Epithelial cell of esophagus (primary cell): ENCODE data around the gene UBE2O.

Experiments
- DNase-seq: peaks from one replicate; pipeline ENCODE4 v3.0.0; 2010; ENCODE audit warnings: low read depth
- H3K4me3 ChIP-seq: 2 replicates; pipeline ENCODE4 v1.5.1; 2011; ENCODE audit warnings: mild to moderate bottlenecking, low read length, control low read depth
- CTCF ChIP-seq: IDR thresholded peaks from 2 replicates; pipeline ENCODE4 v1.5.1; 2011; ENCODE audit warnings: low read depth, mild to moderate bottlenecking, low read length, control low read depth, inconsistent platforms; ENCODE audit not compliant: insufficient read depth; ENCODE audit errors: missing control alignments

Gene UBE2O

DNA sequence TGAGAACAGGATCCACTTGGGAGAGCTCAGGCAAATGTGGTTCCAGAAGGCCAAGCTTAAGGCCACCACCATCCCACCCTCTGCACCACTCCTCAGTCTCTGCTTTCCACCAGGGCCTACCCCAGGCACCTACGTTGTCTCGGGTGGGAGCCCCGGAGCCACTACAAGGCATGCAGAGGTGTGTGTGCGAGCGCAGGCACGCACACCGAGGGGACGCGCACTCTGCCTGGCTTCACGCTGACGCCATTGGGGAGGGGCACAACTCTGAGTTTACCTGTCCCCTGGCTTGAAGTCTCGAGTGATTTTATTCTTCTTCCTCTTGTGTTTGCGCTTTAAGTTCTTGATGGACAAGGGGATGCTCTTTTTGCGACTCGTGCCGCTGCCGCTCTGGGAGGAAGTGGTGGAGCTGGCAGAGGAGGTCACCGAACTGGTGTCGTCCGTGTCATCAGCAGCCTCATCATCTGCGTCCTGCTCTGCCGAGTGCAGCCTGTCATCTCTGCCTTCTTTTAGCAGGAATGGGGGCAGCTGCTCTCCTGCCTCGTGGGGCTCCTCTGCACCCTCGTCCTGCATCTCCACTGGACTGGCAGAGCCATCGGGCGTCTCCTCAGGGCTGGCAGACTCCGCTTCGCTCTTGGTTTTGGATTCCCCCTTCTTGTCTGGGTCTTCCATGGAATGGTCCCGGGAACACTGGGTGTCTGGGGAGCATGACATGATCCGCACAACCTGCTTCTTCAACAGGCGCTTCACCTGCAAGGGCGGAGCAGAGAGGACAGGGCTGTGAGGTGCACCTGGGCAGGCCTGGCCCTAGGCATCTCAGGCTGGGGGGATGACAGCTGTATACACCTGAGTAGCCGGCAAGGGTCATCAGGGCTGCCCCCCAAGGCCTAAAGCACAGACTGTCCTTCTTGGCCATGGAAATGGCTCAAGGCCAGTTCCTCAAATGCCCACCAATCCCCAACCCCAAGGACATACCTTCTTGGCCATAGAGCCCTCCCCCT, 53.5 kb downstream of the UBE2O start:
- no peak for DNase-seq
- H3K4me3 ChIP-seq, result no peak overlapping the region

GRCh38 chr17:76398523-76399174, 54.3 kb downstream of the UBE2O start:
- no peak for DNase-seq
- no peak overlapping the region for H3K4me3 ChIP-seq
- no peak for TF ChIP-seq CTCF

More for the DNA sequence above, 53.5 kb downstream of the UBE2O start:
- TF ChIP-seq CTCF, result no peak

GRCh38 chr17:76397687-76398522, 55.0 kb downstream of the UBE2O start:
- DNase-seq, result peak; percentile 88
- TF ChIP-seq CTCF, result peak; percentile 98
- H3K4me3 ChIP-seq, result no peak overlapping the region

DNA sequence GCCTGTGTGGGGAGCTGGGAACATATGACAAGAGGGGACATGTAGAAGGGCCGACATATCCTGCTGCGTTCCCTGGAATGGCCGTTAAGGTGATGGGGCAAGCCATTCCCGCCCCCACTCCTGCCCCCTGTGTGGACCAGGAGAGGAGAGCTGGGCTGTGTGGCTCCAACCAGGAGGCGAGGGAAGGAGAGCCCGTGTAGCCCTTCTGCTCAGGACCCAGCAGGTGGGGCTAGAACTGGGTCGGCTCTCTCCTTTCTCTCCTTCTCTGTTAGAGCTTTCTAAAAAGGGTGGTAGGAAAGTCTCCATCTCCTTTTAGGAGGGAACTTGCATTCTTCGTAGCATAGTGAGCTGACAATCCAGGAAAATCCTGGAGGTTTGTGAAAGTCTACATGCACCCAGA, 55.8 kb downstream of the UBE2O start:
- H3K4me3 ChIP-seq, result no peak overlapping the region
- TF ChIP-seq CTCF, result no peak
- no peak for DNase-seq

- H3K4me3 ChIP-seq, result no peak overlapping the region
- TF ChIP-seq CTCF, result no peak
- no peak for DNase-seq
Measured at GRCh38 chr17:76395980-76396379, 57.0 kb downstream of the UBE2O start.

DNA sequence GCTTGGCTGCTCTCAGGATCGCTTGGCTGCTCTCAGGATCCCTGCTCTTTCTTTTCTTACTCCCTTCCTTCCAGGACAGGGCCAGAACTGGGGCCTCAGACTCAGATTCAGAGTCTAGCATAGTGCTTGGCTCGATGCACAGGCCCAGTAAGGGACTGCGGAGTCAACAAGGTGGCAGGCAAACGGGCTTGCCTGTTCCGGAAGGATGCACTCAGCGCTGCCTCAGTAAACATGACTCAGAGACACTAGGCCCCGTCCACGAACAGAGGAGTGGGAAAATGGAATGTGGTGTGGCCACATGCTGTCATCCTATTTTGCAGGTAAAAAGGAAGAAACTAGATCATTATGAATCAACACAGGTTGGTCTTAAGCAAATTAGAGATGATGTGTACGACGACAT, 58.8 kb downstream of the UBE2O start:
- no peak for TF ChIP-seq CTCF
- peak; percentile 96 for DNase-seq
- H3K4me3 ChIP-seq, result no peak overlapping the region
